Measurements from ENCODE around the gene GPR35. TPM values are rescaled to one million over a fixed set of nuclear protein-coding genes. Genes with fewer than 3 reads are reported as not detected.

The GPR35 gene
- total and polyA plus RNA-seq, 2 of the 13 experiments (the other 11 are each of a cell fraction or from before 2014, with no cell fraction given), result 27.1 to 44.2 TPM

- TF ChIP-seq AHDC1 (CRISPR knock-in tag; IDR thresholded peaks at IDR 0.05; ENCODE audit: borderline replicate concordance), result peak; percentile 78; the same call in 1 of the 2 replicates
- TF ChIP-seq, protein P1, sequence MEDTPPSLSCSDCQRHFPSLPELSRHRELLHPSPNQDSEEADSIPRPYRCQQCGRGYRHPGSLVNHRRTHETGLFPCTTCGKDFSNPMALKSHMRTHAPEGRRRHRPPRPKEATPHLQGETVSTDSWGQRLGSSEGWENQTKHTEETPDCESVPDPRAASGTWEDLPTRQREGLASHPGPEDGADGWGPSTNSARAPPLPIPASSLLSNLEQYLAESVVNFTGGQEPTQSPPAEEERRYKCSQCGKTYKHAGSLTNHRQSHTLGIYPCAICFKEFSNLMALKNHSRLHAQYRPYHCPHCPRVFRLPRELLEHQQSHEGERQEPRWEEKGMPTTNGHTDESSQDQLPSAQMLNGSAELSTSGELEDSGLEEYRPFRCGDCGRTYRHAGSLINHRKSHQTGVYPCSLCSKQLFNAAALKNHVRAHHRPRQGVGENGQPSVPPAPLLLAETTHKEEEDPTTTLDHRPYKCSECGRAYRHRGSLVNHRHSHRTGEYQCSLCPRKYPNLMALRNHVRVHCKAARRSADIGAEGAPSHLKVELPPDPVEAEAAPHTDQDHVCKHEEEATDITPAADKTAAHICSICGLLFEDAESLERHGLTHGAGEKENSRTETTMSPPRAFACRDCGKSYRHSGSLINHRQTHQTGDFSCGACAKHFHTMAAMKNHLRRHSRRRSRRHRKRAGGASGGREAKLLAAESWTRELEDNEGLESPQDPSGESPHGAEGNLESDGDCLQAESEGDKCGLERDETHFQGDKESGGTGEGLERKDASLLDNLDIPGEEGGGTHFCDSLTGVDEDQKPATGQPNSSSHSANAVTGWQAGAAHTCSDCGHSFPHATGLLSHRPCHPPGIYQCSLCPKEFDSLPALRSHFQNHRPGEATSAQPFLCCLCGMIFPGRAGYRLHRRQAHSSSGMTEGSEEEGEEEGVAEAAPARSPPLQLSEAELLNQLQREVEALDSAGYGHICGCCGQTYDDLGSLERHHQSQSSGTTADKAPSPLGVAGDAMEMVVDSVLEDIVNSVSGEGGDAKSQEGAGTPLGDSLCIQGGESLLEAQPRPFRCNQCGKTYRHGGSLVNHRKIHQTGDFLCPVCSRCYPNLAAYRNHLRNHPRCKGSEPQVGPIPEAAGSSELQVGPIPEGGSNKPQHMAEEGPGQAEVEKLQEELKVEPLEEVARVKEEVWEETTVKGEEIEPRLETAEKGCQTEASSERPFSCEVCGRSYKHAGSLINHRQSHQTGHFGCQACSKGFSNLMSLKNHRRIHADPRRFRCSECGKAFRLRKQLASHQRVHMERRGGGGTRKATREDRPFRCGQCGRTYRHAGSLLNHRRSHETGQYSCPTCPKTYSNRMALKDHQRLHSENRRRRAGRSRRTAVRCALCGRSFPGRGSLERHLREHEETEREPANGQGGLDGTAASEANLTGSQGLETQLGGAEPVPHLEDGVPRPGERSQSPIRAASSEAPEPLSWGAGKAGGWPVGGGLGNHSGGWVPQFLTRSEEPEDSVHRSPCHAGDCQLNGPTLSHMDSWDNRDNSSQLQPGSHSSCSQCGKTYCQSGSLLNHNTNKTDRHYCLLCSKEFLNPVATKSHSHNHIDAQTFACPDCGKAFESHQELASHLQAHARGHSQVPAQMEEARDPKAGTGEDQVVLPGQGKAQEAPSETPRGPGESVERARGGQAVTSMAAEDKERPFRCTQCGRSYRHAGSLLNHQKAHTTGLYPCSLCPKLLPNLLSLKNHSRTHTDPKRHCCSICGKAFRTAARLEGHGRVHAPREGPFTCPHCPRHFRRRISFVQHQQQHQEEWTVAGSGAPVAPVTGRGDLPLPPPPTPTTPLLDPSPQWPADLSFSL (CRISPR knock-in tag; IDR thresholded peaks at IDR 0.05), result no peak
- no peak for TF ChIP-seq RARG (CRISPR knock-in tag; IDR thresholded peaks at IDR 0.05; ENCODE audit: low read depth)
- no peak for TF ChIP-seq FOXK2 (IDR thresholded peaks at IDR 0.05)
- TF ChIP-seq CAMTA2 (CRISPR knock-in tag; IDR thresholded peaks at IDR 0.05; ENCODE audit: borderline replicate concordance), result peak; percentile 97
- TF ChIP-seq NFYB (CRISPR knock-in tag; IDR thresholded peaks at IDR 0.05), result peak; percentile 50
- TF ChIP-seq ARID4A (CRISPR knock-in tag; IDR thresholded peaks at IDR 0.05; ENCODE audit: borderline replicate concordance), result peak; percentile 84; the same call in 1 of the 2 replicates
- TF ChIP-seq KLF6 (CRISPR knock-in tag; IDR thresholded peaks at IDR 0.05), result peak; percentile 74; the same call in 1 of the 2 replicates
- no peak for TF ChIP-seq ZNF496 (CRISPR knock-in tag; IDR thresholded peaks at IDR 0.05; ENCODE audit: insufficient replicate concordance)
- no peak for TF ChIP-seq SRSF9 (IDR thresholded peaks at IDR 0.05; ENCODE audit: borderline replicate concordance, insufficient read depth, low read depth, low read length, poor library complexity, severe bottlenecking)
- no peak; the same call in 1 of the 2 replicates for TF ChIP-seq ZNF556 (CRISPR knock-in tag; IDR thresholded peaks at IDR 0.05; ENCODE audit: borderline replicate concordance)
Observed at GRCh38 chr2:240626531-240627300, 1.4 kb downstream of the GPR35 start (continued).
